ENCODE measurements around the gene TM4SF20.
A peak's percentile ranks its signal among the peaks of the same experiment; 100 is the strongest.

Gene TM4SF20

GRCh38 chr2:227379095-227379494 is at the start of gene TM4SF20:
Gene TM4SF20, minus strand, starts transcription at chr2:227379306. Its CDS starts 38 bp downstream, at chr2:227379268.
- DNase-seq (ENCODE audit: low read depth) = no peak
- no peak within 1 kb of the TSS for H3K4me3 ChIP-seq (ENCODE audit: low read depth, low read length)

- H3K4me3 ChIP-seq (ENCODE audit: low read depth, low read length) = no peak overlapping the region
- DNase-seq (ENCODE audit: low read depth) = no peak
These were observed 49.7 kb upstream of the TM4SF20 start for GRCh38 chr2:227428731-227429285.

GRCh38 chr2:227423656-227424499 is 44.8 kb upstream of the TM4SF20 start:
- H3K4me3 ChIP-seq (ENCODE audit: low read depth, low read length) = no peak overlapping the region
- DNase-seq (ENCODE audit: low read depth) = no peak

- H3K4me3 ChIP-seq (ENCODE audit: low read depth, low read length) = no peak overlapping the region
- DNase-seq (ENCODE audit: low read depth) = no peak
These were observed 41.3 kb upstream of the TM4SF20 start for GRCh38 chr2:227420087-227421052.

GRCh38 chr2:227416701-227417100 is 37.6 kb upstream of the TM4SF20 start:
- H3K4me3 ChIP-seq (ENCODE audit: low read depth, low read length) = no peak overlapping the region
- no peak for DNase-seq (ENCODE audit: low read depth)

GRCh38 chr2:227415538-227416424 is 36.7 kb upstream of the TM4SF20 start:
- H3K4me3 ChIP-seq (ENCODE audit: low read depth, low read length) = no peak overlapping the region
- peak; percentile 31 for DNase-seq (ENCODE audit: low read depth)

GRCh38 chr2:227414846-227415245 is 35.7 kb upstream of the TM4SF20 start:
- H3K4me3 ChIP-seq (ENCODE audit: low read depth, low read length) = no peak overlapping the region
- no peak for DNase-seq (ENCODE audit: low read depth)

- no peak overlapping the region for H3K4me3 ChIP-seq (ENCODE audit: low read depth, low read length)
- no peak for DNase-seq (ENCODE audit: low read depth)
These were observed 34.3 kb upstream of the TM4SF20 start for GRCh38 chr2:227413371-227413770.

GRCh38 chr2:227412877-227413276 is 33.8 kb upstream of the TM4SF20 start:
- DNase-seq (ENCODE audit: low read depth) = no peak
- no peak overlapping the region for H3K4me3 ChIP-seq (ENCODE audit: low read depth, low read length)

GRCh38 chr2:227411990-227412350 is 32.9 kb upstream of the TM4SF20 start:
- DNase-seq (ENCODE audit: low read depth) = peak; percentile 36

GRCh38 chr2:227411320-227411989 is 32.3 kb upstream of the TM4SF20 start:
- no peak overlapping the region for H3K4me3 ChIP-seq (ENCODE audit: low read depth, low read length)
- DNase-seq (ENCODE audit: low read depth) = no peak

More at GRCh38 chr2:227411990-227412350, 32.9 kb upstream of the TM4SF20 start:
- H3K4me3 ChIP-seq (ENCODE audit: low read depth, low read length) = no peak overlapping the region

- no peak for DNase-seq (ENCODE audit: low read depth)
- H3K4me3 ChIP-seq (ENCODE audit: low read depth, low read length) = no peak overlapping the region
These were observed 31.1 kb upstream of the TM4SF20 start for GRCh38 chr2:227410191-227410590.

GRCh38 chr2:227407591-227408151 is 28.6 kb upstream of the TM4SF20 start:
- H3K4me3 ChIP-seq (ENCODE audit: low read depth, low read length) = no peak overlapping the region
- no peak for DNase-seq (ENCODE audit: low read depth)

GRCh38 chr2:227406177-227407031 is 27.3 kb upstream of the TM4SF20 start:
- DNase-seq (ENCODE audit: low read depth) = peak; percentile 87
- H3K4me3 ChIP-seq (ENCODE audit: low read depth, low read length) = no peak overlapping the region

- DNase-seq (ENCODE audit: low read depth) = no peak
- H3K4me3 ChIP-seq (ENCODE audit: low read depth, low read length) = no peak overlapping the region
These were observed 25.6 kb upstream of the TM4SF20 start for GRCh38 chr2:227404585-227405271.

GRCh38 chr2:227402959-227403358 is 23.9 kb upstream of the TM4SF20 start:
- DNase-seq (ENCODE audit: low read depth) = no peak
- no peak overlapping the region for H3K4me3 ChIP-seq (ENCODE audit: low read depth, low read length)

GRCh38 chr2:227402321-227402720 is 23.2 kb upstream of the TM4SF20 start:
- no peak for DNase-seq (ENCODE audit: low read depth)
- H3K4me3 ChIP-seq (ENCODE audit: low read depth, low read length) = no peak overlapping the region
